IMR-90 (cell line): ENCODE measurements around the gene CTNNA2.

Experiments
- BHLHE40 ChIP-seq: fragments of 150-350 bp; IDR thresholded peaks from 2 replicates; pipeline ENCODE4 v1.6.1; 2016; ENCODE audit warnings: mild to moderate bottlenecking, low read depth, low read length
- CEBPB ChIP-seq: IDR thresholded peaks from 2 replicates; pipeline ENCODE4 v1.6.1; 2012; ENCODE audit warnings: low read depth, low read length, improper control_type of control experiment
- CHD1 ChIP-seq: IDR thresholded peaks from 2 replicates; pipeline ENCODE4 v1.6.1; 2012; ENCODE audit warnings: low read depth, low read length, improper control_type of control experiment
- CTCF ChIP-seq: conservative IDR thresholded peaks from 2 replicates; pipeline ENCODE4 v1.5.1; 2012; ENCODE audit warnings: mild to moderate bottlenecking, low read depth, low read length, improper control_type of control experiment
- ELK1 ChIP-seq: fragments of 150-350 bp; IDR thresholded peaks from 2 replicates; pipeline ENCODE4 v1.6.1; 2016; ENCODE audit warnings: low read depth, mild to moderate bottlenecking, low read length, moderate library complexity, borderline replicate concordance
- FOS ChIP-seq: fragments of 150-350 bp; IDR thresholded peaks from 2 replicates; pipeline ENCODE4 v1.6.1; 2016; ENCODE audit warnings: low read depth, low read length
- MAFK ChIP-seq: IDR thresholded peaks from 2 replicates; pipeline ENCODE4 v1.6.1; 2012; ENCODE audit warnings: low read depth, low read length, improper control_type of control experiment
- MXI1 ChIP-seq: IDR thresholded peaks from 2 replicates; pipeline ENCODE4 v1.6.1; 2012; ENCODE audit warnings: low read depth, mild to moderate bottlenecking, low read length, moderate library complexity, borderline replicate concordance
- NFE2L2 ChIP-seq: fragments of 150-350 bp; IDR thresholded peaks from 2 replicates; pipeline ENCODE4 v1.6.1; 2016; ENCODE audit warnings: low read depth, mild to moderate bottlenecking, low read length
- POLR2A ChIP-seq: IDR thresholded peaks from 2 replicates; pipeline ENCODE4 v1.6.1; 2012; ENCODE audit warnings: mild to moderate bottlenecking, low read depth, low read length
- RAD21 ChIP-seq: IDR thresholded peaks from 2 replicates; pipeline ENCODE4 v1.6.1; 2012; ENCODE audit warnings: low read length, improper control_type of control experiment
- RFX5 ChIP-seq: IDR thresholded peaks from 2 replicates; pipeline ENCODE4 v1.8.0; 2012; ENCODE audit warnings: low read depth, mild to moderate bottlenecking, low read length, moderate library complexity
- SMC3 ChIP-seq: fragments of 150-350 bp; IDR thresholded peaks from 2 replicates; pipeline ENCODE4 v1.6.1; 2016; ENCODE audit warnings: low read depth, mild to moderate bottlenecking, antibody characterized with exemption, low read length, moderate library complexity
- USF2 ChIP-seq: fragments of 150-350 bp; IDR thresholded peaks from 2 replicates; pipeline ENCODE4 v1.6.1; 2017; ENCODE audit warnings: mild to moderate bottlenecking, antibody characterized with exemption, low read length, low read depth

GRCh38 chr2:80338794-80339193, 825.9 kb downstream of the CTNNA2 start:
- TF ChIP-seq CTCF (no peak), POLR2A (no peak), RAD21 (no peak), CEBPB (no peak), BHLHE40 (no peak), SMC3 (no peak), ELK1 (no peak), CHD1 (no peak), MAFK (no peak), FOS (no peak), USF2 (no peak), NFE2L2 (no peak), RFX5 (no peak), MXI1 (no peak)
